Stimulated activated CD4-positive, alpha-beta T cell treated with anti-CD3 and anti-CD28 coated beads, Interleukin-1b, Interleukin-23, amount 100 ng/mL, for 48 hours (primary cell): Measurements from ENCODE around the gene TNNI2.

ENCODE experiments used
- DNase-seq: peaks from one replicate; pipeline ENCODE4 v3.0.0-alpha.2; 2020

The TNNI2 gene

DNA sequence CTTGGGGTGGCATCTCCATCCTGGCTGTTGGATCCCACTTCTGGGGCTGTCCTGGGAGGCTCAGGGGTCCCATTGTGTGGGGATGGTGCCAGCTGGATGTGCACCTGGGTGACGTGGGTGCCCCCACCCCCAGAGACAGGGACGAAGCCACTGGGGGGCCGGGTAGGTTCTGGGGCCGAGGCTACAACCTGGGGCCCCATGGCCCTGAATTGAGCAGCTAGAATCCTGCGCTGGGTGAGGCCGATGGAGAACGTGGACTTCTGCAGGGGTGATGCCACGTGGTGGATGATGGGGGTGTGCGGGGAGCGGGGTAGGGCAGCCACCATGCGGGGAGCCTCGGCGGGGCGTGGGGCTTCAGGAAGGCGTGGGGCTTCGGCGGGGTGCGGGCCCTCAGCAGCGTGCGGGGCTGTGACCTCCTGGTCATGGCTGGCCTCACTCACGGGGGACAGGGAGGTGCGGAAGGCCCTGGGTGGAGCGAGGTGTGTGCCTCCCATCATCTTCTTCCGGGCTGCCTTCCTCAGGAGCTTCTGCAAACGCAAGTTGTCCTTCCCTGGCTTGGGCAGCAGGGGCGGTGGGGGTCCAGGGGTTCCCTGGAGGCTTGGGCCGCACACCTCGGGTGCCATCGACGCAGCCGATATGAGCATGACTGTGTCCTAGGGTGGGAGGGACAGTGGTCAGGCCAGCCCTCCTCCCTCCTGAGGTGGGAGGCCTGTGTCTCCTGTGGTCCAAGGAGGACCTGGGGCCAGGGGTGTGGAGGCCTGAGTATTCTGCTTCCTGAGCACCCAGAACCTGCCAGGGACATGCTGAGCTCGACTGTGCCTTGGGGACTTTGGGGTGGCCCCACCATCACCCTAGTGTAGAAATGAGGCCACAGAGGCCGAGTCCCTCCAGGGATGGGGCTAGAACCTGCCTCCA, 51.4 kb downstream of the TNNI2 start:
- peak; percentile 35 for DNase-seq
